Activated CD4-positive, alpha-beta T cell treated with anti-CD3 and anti-CD28 coated beads, Interleukin-2, Interleukin-4, amounts not matched to agents 100 ng/mL and 50 ng/mL, durations not matched to agents 16 hours and 8 hours (primary cell): ENCODE data around the gene EVA1C.
"Not testable (repeated sequence)": the region's sequence is repeated elsewhere in the genome, so short reads cannot be mapped to it uniquely, and the experiment has no call there.

Experiments used
- DNase-seq: peaks from one replicate; pipeline ENCODE4 v3.0.0-alpha.2; 2020; ENCODE audit warnings: low spot score

Gene EVA1C

DNA sequence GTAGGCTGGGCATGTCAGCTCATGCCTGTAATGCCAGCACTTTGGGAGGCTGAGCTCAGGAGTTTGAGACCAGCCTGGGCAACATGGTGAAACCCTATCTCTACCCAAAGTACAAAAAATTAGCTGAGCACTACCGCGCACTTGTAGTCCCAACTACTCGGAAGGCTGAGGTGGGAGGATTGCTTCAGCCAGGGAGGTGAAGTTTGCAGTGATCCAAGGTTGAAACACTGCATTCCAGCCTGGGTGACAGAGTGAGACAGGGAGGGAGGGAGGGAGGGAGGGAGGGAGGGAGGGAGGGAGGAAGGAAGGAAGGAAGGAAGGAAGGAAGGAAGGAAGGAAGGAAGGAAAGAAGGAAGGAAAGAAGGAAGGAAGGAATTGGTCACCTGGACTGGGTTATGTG is 119.1 kb downstream of the EVA1C start:
- DNase-seq = not testable (repeated sequence)

DNA sequence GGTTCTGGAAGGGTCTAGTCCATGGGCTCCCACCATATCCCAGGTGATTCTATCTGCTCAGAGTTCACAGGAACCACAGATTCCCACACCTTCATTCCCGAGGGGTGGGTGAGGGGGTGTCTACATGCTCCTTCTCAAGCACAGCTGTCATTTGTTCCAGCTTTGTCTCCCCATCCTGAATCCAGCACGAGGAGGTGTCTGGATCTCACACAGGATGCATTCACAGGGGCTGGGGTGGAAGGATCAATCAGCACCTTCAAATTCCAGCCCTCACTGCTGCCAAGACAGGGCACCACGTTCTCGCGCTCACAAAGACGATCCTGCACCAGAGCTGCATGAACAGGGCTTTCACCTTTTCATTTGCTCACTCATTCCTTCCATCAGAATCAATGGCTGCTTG is 120.1 kb downstream of the EVA1C start:
- no peak for DNase-seq

DNA sequence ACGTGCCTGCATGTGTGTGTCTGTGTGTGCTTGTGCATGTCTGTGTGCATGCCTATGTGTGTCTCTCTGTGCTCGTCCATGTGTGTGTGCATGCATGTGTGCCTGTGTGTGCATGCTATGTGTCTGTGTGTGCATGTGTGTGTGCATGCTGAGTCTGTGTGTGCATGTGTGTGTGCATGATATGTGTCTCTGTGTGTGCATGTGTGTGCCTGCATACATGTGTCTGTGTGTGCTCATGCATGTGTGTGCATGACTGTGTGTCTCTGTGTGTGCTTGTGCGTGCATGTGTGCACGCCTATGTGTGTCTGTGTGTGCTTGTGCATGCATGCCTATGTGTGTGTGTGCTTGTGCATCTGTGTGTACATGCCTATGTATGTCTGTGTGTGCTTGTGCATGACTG is 120.5 kb downstream of the EVA1C start:
- DNase-seq = no peak

- DNase-seq = no peak
Measured at GRCh38 chr21:32533611-32534010, 121.1 kb downstream of the EVA1C start.

- DNase-seq = no peak
Measured at GRCh38 chr21:32534113-32534512, 121.6 kb downstream of the EVA1C start.

- DNase-seq = no peak
Measured at GRCh38 chr21:32535612-32536011, 123.1 kb downstream of the EVA1C start.

DNA sequence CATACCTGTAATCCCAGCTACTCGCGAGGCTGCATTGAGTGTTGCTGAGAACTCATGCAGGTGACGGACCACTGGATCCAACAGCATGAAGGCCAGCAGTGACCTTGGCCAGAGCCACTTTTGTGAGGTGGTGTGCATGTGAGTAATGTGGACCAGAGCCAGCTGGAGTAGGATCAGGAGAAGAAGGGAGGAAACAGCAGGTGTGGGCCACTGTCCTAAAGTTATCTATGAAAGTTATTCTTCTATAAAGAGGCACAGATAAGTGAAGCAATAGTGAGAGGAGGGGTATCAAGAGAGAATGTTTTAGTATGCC is 125.0 kb downstream of the EVA1C start:
- DNase-seq = no peak

GRCh38 chr21:32538147-32538792 is 125.8 kb downstream of the EVA1C start:
- DNase-seq = no peak

GRCh38 chr21:32539378-32539777 is 126.9 kb downstream of the EVA1C start:
- no peak for DNase-seq

GRCh38 chr21:32543056-32543455 is 130.6 kb downstream of the EVA1C start:
- not testable (repeated sequence) for DNase-seq

DNA sequence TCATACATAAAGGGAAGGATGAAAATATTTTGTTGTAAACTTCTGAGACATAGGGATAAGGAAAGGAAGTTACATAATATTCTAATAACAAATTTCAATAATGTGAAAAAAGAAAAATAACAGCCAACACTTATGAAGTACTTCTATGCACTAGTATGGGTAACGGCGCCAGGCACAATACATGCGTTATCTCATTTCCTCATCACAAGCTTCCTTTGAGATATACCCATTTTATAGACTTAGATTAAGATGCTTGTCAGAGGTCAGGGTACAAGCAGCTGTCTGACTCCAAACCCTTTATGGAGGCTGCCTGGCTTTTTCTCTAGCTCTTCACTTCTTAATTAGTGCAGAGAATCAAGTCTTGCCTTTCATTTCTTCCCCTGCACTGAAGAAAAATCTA is 131.5 kb downstream of the EVA1C start:
- DNase-seq = no peak

DNA sequence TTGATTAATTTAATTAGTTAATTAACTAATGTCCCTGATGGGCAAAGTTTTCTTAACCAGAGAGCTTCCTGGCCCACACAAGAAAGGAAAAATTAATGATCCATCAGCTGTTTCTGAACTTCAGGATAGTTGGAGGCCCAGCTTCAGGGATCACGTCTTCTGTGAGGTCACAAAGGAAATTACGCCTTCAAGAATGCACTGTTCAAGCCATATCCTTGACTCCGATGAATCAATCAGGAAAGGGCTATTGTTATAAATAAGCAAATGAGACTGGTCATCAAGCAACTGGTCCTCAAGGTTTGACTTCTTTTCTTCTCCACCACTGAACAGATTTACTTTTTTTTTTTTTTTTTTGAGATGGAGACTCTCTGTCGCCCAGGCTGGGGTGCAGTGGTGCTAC is 132.2 kb downstream of the EVA1C start:
- no peak for DNase-seq

GRCh38 chr21:32545948-32546441 is 133.5 kb downstream of the EVA1C start:
- DNase-seq = no peak

- DNase-seq = no peak
Measured at GRCh38 chr21:32547018-32547417, 134.5 kb downstream of the EVA1C start.

DNA sequence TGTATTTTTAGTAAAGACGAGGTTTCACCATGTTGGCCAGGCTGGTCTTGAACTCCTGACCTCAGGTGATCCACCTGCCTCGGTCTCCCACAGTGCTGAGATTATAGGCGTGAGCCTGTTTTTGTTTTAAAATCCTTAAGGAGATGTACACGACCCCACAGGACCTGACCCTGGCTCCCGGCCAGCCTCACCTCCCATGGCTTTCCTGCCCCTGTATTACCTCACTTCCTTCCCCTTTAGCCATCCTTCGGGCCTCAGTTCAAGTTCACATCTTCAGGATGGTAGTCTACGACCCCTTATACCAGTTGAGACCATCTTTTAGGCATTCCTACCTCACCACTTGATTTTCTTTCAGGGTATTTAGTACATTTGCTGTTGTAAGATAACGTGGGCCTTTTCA is 136.5 kb downstream of the EVA1C start:
- no peak for DNase-seq

DNA sequence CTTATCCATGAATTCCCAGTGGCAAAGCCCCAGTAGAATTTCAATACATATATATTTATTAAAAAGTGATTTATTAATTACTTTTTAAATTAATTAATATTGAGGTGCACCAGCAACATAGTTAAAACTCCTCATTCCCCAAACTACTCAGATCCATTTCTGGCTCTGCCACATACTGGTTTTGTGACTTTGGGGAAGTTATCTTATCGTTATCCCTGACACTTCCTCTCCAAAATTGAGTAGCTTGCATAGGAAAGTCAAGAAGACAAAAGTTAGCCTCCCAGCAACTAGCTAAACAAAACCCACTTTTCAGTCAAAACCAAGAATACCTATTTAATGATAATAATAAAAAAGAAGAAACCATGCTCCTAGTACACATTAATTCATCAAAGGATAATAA is 136.9 kb downstream of the EVA1C start:
- no peak for DNase-seq

GRCh38 chr21:32549886-32550285 is 137.4 kb downstream of the EVA1C start:
- no peak for DNase-seq

DNA sequence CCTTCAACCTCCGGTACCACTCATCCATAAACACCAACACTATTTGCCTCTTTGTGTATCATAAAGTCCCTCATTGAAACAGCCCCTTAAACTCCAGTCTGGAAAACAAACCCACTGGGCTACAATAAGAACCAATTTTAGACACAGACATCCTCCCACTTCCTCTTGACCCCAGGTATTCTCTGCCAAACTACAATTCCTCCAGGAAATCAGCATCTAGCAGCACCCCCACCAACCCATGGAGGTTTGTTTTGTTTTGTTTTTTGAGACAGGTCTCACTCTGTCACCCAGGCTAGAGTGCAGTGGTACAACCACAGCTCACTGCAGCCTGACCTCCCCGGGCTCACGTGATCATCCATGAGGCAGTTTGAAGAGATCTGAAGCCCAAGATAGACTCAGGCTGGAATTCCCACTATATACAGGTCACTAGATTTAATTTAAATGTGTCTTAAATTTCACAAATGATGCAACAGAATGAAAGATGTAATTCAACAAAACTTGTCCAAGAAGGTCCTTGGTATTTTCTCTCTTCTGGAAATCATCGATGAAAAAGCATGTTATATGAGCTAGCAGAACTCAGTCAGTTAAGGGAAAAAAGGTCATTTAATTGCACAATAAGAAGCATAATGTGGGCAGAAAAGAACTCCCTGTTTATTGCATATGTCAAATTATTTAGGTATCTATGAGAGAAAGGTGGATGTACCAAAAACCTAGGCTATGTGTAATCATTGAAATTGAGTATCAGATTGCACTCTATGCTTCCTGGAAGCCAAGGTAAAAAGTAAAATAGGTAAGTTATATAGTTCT is 142.5 kb downstream of the EVA1C start:
- DNase-seq = no peak

DNA sequence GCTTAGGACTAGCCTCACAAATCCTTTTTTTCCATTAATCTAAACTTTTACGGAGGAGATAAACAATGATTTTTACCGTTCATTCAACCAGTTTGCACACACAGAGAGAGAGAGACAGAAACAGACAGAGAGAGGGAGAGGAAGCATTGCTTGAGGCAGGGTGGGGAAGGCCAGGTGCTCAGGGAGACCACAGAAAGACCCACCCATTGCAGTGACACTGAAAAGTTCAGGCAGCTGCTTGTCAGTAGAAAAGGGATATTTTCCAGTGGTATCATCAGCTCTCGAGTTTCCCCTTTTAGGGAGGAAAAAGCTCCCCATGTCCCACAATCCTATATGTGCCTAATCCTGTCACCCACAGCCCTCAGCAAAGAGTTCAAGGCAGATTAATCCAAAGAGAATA is 145.6 kb downstream of the EVA1C start:
- DNase-seq = no peak

- no peak for DNase-seq
Measured at GRCh38 chr21:32559006-32559610, 146.6 kb downstream of the EVA1C start.

DNA sequence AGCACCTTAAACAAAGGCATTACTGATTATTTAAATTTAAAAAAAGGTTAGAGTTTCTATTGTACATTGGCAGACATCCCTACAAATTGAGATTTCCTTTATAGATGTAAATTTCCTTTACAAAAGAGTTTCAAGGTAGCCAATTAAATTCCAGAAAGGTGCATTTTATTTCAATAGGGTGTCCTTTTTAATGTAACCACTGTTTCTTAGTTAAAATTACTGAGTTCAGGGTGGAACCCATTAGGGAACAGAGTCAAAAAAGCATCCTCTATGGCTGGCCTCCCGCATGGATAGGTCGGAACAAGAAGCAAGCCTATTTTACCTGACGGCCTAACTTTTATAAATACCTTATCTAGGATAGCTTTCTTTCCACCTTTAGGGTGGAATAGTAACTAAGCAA is 148.4 kb downstream of the EVA1C start:
- no peak for DNase-seq

GRCh38 chr21:32561476-32561875 is 149.0 kb downstream of the EVA1C start:
- not testable (repeated sequence) for DNase-seq

DNA sequence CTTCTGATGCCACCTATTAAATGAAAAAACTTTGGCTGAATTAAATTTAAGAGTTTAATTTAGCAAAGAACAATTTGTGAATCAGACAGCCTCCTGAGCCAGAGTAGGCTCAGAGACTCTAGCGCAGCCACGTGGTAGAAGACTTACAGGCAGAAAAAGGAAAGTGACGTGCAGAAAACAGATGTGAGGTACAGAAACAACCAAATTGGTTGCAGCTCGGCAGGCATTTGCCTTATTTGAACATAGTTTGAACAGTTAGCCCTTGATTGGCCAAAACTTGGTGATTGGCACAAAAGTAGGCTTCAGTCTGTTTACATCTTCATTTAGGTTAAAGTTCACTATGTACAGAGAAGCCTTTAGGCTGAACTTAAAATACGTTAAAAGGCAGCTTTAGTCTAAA is 149.9 kb downstream of the EVA1C start:
- no peak for DNase-seq
